MM.1S (cell line): Measurements from ENCODE around the gene PLA2G2D.

Source experiments
- DNase-seq: peaks from one replicate; pipeline ENCODE4 v3.0.0-alpha.2; 2015
- H2AFZ ChIP-seq: fragments of 300-600 bp; sonication (generic); 2 replicates; pipeline ENCODE4 v1.6.0; 2016; ENCODE audit warnings: antibody characterized with exemption, low read length
- H3F3A ChIP-seq: fragments of 300-600 bp; sonication (generic); 2 replicates; pipeline ENCODE4 v1.6.1; 2016; ENCODE audit warnings: mild to moderate bottlenecking, antibody characterized with exemption, low read length, moderate library complexity, mixed read lengths; ENCODE audit not compliant: insufficient read depth
- H3K27ac ChIP-seq: fragments of 300-600 bp; sonication (generic); 2 replicates; pipeline ENCODE4 v1.5.1; 2016; ENCODE audit warnings: mild to moderate bottlenecking, low read length
- H3K27me3 ChIP-seq: fragments of 300-600 bp; sonication (generic); replicated peaks from 2 replicates; pipeline ENCODE4 v1.6.0; 2016; ENCODE audit warnings: low read length; ENCODE audit not compliant: insufficient read depth
- H3K36me3 ChIP-seq: fragments of 300-600 bp; sonication (generic); replicated peaks from 2 replicates; pipeline ENCODE4 v1.6.1; 2016; ENCODE audit warnings: mild to moderate bottlenecking, low read length, mixed read lengths; ENCODE audit not compliant: insufficient read depth
- H3K4me1 ChIP-seq: fragments of 300-600 bp; sonication (generic); 2 replicates; pipeline ENCODE4 v1.6.1; 2016; ENCODE audit warnings: low read length, mixed read lengths
- H3K4me2 ChIP-seq: fragments of 300-600 bp; sonication (generic); 2 replicates; pipeline ENCODE4 v1.6.0; 2016; ENCODE audit warnings: low read depth, low read length
- H3K4me3 ChIP-seq: fragments of 300-600 bp; sonication (generic); 2 replicates; pipeline ENCODE4 v1.5.1; 2016; ENCODE audit warnings: low read length, mixed read lengths
- H3K79me2 ChIP-seq: fragments of 300-600 bp; sonication (generic); 2 replicates; pipeline ENCODE4 v1.6.1; 2016; ENCODE audit warnings: mixed run types, low read length, mixed read lengths
- H3K9ac ChIP-seq: fragments of 300-600 bp; sonication (generic); 2 replicates; pipeline ENCODE4 v1.6.1; 2016; ENCODE audit warnings: low read length, mixed read lengths
- H3K9me2 ChIP-seq: fragments of 300-600 bp; sonication (generic); replicated peaks from 2 replicates; pipeline ENCODE4 v1.6.1; 2016; ENCODE audit warnings: mild to moderate bottlenecking, low read length, mixed read lengths; ENCODE audit not compliant: insufficient read depth
- H3K9me3 ChIP-seq: fragments of 300-600 bp; sonication (generic); replicated peaks from 2 replicates; pipeline ENCODE4 v1.6.1; 2016; ENCODE audit warnings: mild to moderate bottlenecking, low read length, mixed read lengths; ENCODE audit not compliant: insufficient read depth
- H4K20me1 ChIP-seq: fragments of 300-600 bp; sonication (generic); 2 replicates; pipeline ENCODE4 v1.6.1; 2016; ENCODE audit warnings: mild to moderate bottlenecking, low read length, moderate library complexity, mixed read lengths; ENCODE audit not compliant: insufficient read depth
- CTCF ChIP-seq: fragments of 300-600 bp; sonication (generic); IDR thresholded peaks from 2 replicates; pipeline ENCODE4 v1.5.1; 2016; ENCODE audit warnings: antibody characterized with exemption, low read length, mixed read lengths
- EZH2 ChIP-seq: fragments of 300-600 bp; sonication (generic); optimal IDR thresholded peaks from 2 replicates; pipeline ENCODE3; 2017; ENCODE audit warnings: low read depth, mild to moderate bottlenecking, antibody characterized with exemption, low read length, mixed read lengths
- EZH2phosphoT487 ChIP-seq: fragments of 300-600 bp; sonication (generic); IDR thresholded peaks from 2 replicates; pipeline ENCODE4 v1.6.1; 2018; ENCODE audit warnings: antibody characterized with exemption, low read length

The PLA2G2D gene

GRCh38 chr1:20112279-20113000 is 6.9 kb downstream of the PLA2G2D start:
- Histone ChIP-seq H3K27ac (no peak overlapping the region), H2AFZ (no peak overlapping the region), H3K4me2 (no peak overlapping the region), H3K27me3 (no peaks in the 10 kb centered on the region), H3K9me3 (no peaks in the 10 kb centered on the region), H3K79me2 (no peaks in the 10 kb centered on the region), H3K4me1 (peaks cover 7% of the 10 kb centered on the region; the same call in 1 of the 2 replicates), H3K9me2 (no peaks in the 10 kb centered on the region), H3K9ac (no peak overlapping the region), H4K20me1 (no peaks in the 10 kb centered on the region), H3K36me3 (no peaks in the 10 kb centered on the region), H3K4me3 (no peak overlapping the region), H3F3A (no peaks in the 10 kb centered on the region)
- DNase-seq, result peak; percentile 21
- no peak for TF ChIP-seq EZH2
- TF ChIP-seq CTCF, result no peak
- TF ChIP-seq EZH2phosphoT487, result no peak

GRCh38 chr1:20111452-20111851 is 7.9 kb downstream of the PLA2G2D start:
- H3F3A ChIP-seq, result no peaks in the 10 kb centered on the region
- no peaks in the 10 kb centered on the region for H3K36me3 ChIP-seq
- no peak overlapping the region for H3K9ac ChIP-seq
- no peak for TF ChIP-seq EZH2
- TF ChIP-seq EZH2phosphoT487, result no peak
- TF ChIP-seq CTCF, result no peak
- no peaks in the 10 kb centered on the region for H3K27me3 ChIP-seq
- H4K20me1 ChIP-seq, result no peaks in the 10 kb centered on the region
- H3K4me3 ChIP-seq, result no peak overlapping the region
- H2AFZ ChIP-seq, result no peak overlapping the region
- H3K9me2 ChIP-seq, result no peaks in the 10 kb centered on the region
- no peak overlapping the region for H3K27ac ChIP-seq
- H3K79me2 ChIP-seq, result no peaks in the 10 kb centered on the region
- no peak overlapping the region for H3K4me2 ChIP-seq
- DNase-seq, result no peak
- H3K9me3 ChIP-seq, result no peaks in the 10 kb centered on the region
- H3K4me1 ChIP-seq, result peaks cover 7% of the 10 kb centered on the region; the same call in 1 of the 2 replicates

- H3K9ac ChIP-seq, result no peak overlapping the region
- H3K9me3 ChIP-seq, result no peaks in the 10 kb centered on the region
- H3F3A ChIP-seq, result no peaks in the 10 kb centered on the region
- no peaks in the 10 kb centered on the region for H4K20me1 ChIP-seq
- H3K9me2 ChIP-seq, result no peaks in the 10 kb centered on the region
- H3K4me1 ChIP-seq, result peaks cover 7% of the 10 kb centered on the region; the same call in 1 of the 2 replicates
- no peak overlapping the region for H3K4me3 ChIP-seq
- H2AFZ ChIP-seq, result no peak overlapping the region
- no peak for DNase-seq
- H3K79me2 ChIP-seq, result no peaks in the 10 kb centered on the region
- H3K36me3 ChIP-seq, result no peaks in the 10 kb centered on the region
- no peak overlapping the region for H3K4me2 ChIP-seq
- H3K27ac ChIP-seq, result no peak overlapping the region
- no peak for TF ChIP-seq EZH2phosphoT487
- no peaks in the 10 kb centered on the region for H3K27me3 ChIP-seq
Measured at GRCh38 chr1:20110679-20111078, 8.7 kb downstream of the PLA2G2D start.

- Histone ChIP-seq H3F3A (no peaks in the 10 kb centered on the region), H2AFZ (no peak overlapping the region), H3K36me3 (no peaks in the 10 kb centered on the region), H3K4me3 (no peak overlapping the region), H3K9me3 (no peaks in the 10 kb centered on the region), H3K4me1 (peaks cover 7% of the 10 kb centered on the region; the same call in 1 of the 2 replicates), H3K9me2 (no peaks in the 10 kb centered on the region), H3K9ac (no peak overlapping the region), H3K27ac (no peak overlapping the region), H4K20me1 (no peaks in the 10 kb centered on the region), H3K79me2 (no peaks in the 10 kb centered on the region), H3K27me3 (no peaks in the 10 kb centered on the region), H3K4me2 (no peak overlapping the region)
- TF ChIP-seq EZH2 (no peak), EZH2phosphoT487 (no peak), CTCF (no peak)
- DNase-seq, result no peak
Measured at GRCh38 chr1:20109223-20109856, 10.0 kb downstream of the PLA2G2D start.
